MG63 (cell line): Measurements from ENCODE around the gene MYO5C. TPM values are rescaled to one million over a fixed set of nuclear protein-coding genes. Genes with fewer than 3 reads are reported as not detected.

Experiments used
- total RNA-seq: library from RNA; depleted of rRNA; stranded (reverse); fragments of >200 nt; shearing (Covaris generic); gene quantifications from 2 replicates; pipeline ENCODE4 v1.2.3, GENCODE V29; 2014; ENCODE audit warnings: low replicate concordance; rRNA removed

The MYO5C gene
- total RNA-seq, 1 experiment from 2014 or later, result not detected

Other genes with a start within 250 kb of the MYO5C start
- not detected in 2 replicates for gene BCL2L10, start 183.0 kb downstream of the MYO5C start, total RNA-seq
- 11.7 and 18.9 TPM in 2 replicates for gene GNB5, start 104.4 kb downstream of the MYO5C start, total RNA-seq
- gene MYO5A, start 233.1 kb upstream of the MYO5C start, total RNA-seq, result 8.4 and 14.5 TPM in 2 replicates